Muscle of back (tissue), 11 donors: ENCODE results near the gene CIAO3. TPM values are rescaled to one million over a fixed set of nuclear protein-coding genes. Genes with fewer than 3 reads are reported as not detected.

Experiments
- DNase-seq, 3 donors: peaks; one replicate each; pipeline versions ENCODE4 v3.0.0 to v3.0.0-alpha.2; 2013
- polyA plus RNA-seq, 10 donors: library from polyadenylated mRNA; unstranded; fragments of 120-200 nt; gene quantifications; one replicate each; pipeline ENCODE4 v1.2.1, GENCODE V29; 2013; ENCODE audit not compliant: insufficient read length in 10 of 10

The CIAO3 gene
- polyA plus RNA-seq, 10 donors: 11.4 to 17.5 (median 15.0) TPM

GRCh38 chr16:711548-712320 lies 29.1 kb downstream of the CIAO3 start:
- peak; percentile 34 to 83 (median 78) for DNase-seq

GRCh38 chr16:711084-711483 lies 29.7 kb downstream of the CIAO3 start:
- no peak for DNase-seq

- DNase-seq: no peak
Measured at GRCh38 chr16:710500-711075, 30.2 kb downstream of the CIAO3 start.

- peak; percentile 56 to 79 (median 58) for DNase-seq
Measured at GRCh38 chr16:709566-710499, 31.0 kb downstream of the CIAO3 start.

- DNase-seq: no peak
Measured at GRCh38 chr16:708959-709358, 31.8 kb downstream of the CIAO3 start.

GRCh38 chr16:708019-708418 lies 32.8 kb downstream of the CIAO3 start:
- no peak for DNase-seq

- no peak for DNase-seq
Measured at GRCh38 chr16:707062-707538, 33.7 kb downstream of the CIAO3 start.

- no peak for DNase-seq
Measured at GRCh38 chr16:706189-707061, 34.4 kb downstream of the CIAO3 start.

- DNase-seq: no peak
Measured at GRCh38 chr16:705431-706188, 35.2 kb downstream of the CIAO3 start, which contains the start of gene FBXL16. FBXL16 (minus strand) TSS chr16:705801; CDS start chr16:697405, 8,396 bp downstream.

- DNase-seq: no peak
Measured at GRCh38 chr16:704552-705380, 36.0 kb downstream of the CIAO3 start.

- no peak for DNase-seq
Measured at GRCh38 chr16:704047-704446, 36.8 kb downstream of the CIAO3 start.

- no peak for DNase-seq
Measured at GRCh38 chr16:703406-703805, 37.4 kb downstream of the CIAO3 start.

- DNase-seq: no peak
Measured at GRCh38 chr16:702341-702740, 38.5 kb downstream of the CIAO3 start.

- DNase-seq: peak in 2 of 3 donors; percentile 64 to 76
Measured at GRCh38 chr16:700684-701584, 39.9 kb downstream of the CIAO3 start.

GRCh38 chr16:698911-699671 lies 41.7 kb downstream of the CIAO3 start:
- DNase-seq: no peak

GRCh38 chr16:695355-696089 lies 45.3 kb downstream of the CIAO3 start:
- DNase-seq: no peak

- no peak for DNase-seq
Measured at GRCh38 chr16:694863-695354, 45.9 kb downstream of the CIAO3 start.
